Calu3 (cell line): ENCODE data around the gene RNF214. TPM values are rescaled to one million over a fixed set of nuclear protein-coding genes. Genes with fewer than 3 reads are reported as not detected.

ENCODE experiments used
- BruUV-seq: library from RNA; stranded (reverse); fragments of 400-500 nt; replicated peaks from 2 replicates; lab custom pipeline; 2021; lab: Mats Ljungman, UMichigan
- CTCF ChIA-PET: fragments of 300-600 bp; sonication (Branson Sonifier 250); formaldehyde crosslinking; loops from one replicate; lab custom pipeline; 2022; ENCODE audit warnings: antibody characterized with exemption; lab: Charles Lee
- DNase-seq: peaks from one replicate; pipeline ENCODE4 v3.0.0; 2022
- H3K27ac Mint-ChIP-seq: one replicate; pipeline ENCODE4 v1.8.0; 2022; ENCODE audit warnings: mixed read lengths; ENCODE audit not compliant: unreplicated experiment
- H3K27me3 Mint-ChIP-seq: one replicate; pipeline ENCODE4 v1.8.0; 2022; ENCODE audit warnings: mixed read lengths; ENCODE audit not compliant: unreplicated experiment
- H3K36me3 Mint-ChIP-seq: one replicate; pipeline ENCODE4 v1.8.0; 2022; ENCODE audit warnings: mild to moderate bottlenecking, moderate library complexity, mixed read lengths; ENCODE audit not compliant: insufficient read depth, unreplicated experiment
- H3K4me1 Mint-ChIP-seq: one replicate; pipeline ENCODE4 v1.8.0; 2022; ENCODE audit warnings: mild to moderate bottlenecking, low read depth, mixed read lengths; ENCODE audit not compliant: unreplicated experiment
- H3K4me3 Mint-ChIP-seq: one replicate; pipeline ENCODE4 v1.8.0; 2022; ENCODE audit warnings: mild to moderate bottlenecking, low read depth, moderate library complexity, mixed read lengths; ENCODE audit not compliant: unreplicated experiment
- H3K9me3 Mint-ChIP-seq: one replicate; pipeline ENCODE4 v1.8.0; 2022; ENCODE audit warnings: low read depth, mixed read lengths; ENCODE audit not compliant: unreplicated experiment
- CTCF ChIP-seq: fragments of 200-600 bp; IDR thresholded peaks from one replicate; pipeline ENCODE4 v1.8.0; 2022; ENCODE audit warnings: antibody characterized with exemption; ENCODE audit not compliant: unreplicated experiment
- intact Hi-C: fragments of 100-400 bp; cut with micrococcal nuclease; formaldehyde crosslinking; loops from one replicate; pipeline ENCODE4 v1.10.0; 2022; ENCODE audit not compliant: unreplicated experiment
- total RNA-seq: library from RNA; stranded (reverse); gene quantifications from 2 replicates; pipeline ENCODE4 v1.2.3, GENCODE V29; 2022

The RNF214 gene
- total RNA-seq, 1 experiment from 2014 or later, result 19.2 TPM

- H3K4me1 Mint-ChIP-seq, result no peaks in the 10 kb centered on the region
- no peak overlapping the region for H3K27ac Mint-ChIP-seq
- DNase-seq, result no peak
- intact Hi-C loops, result no loop called here
- no peaks in the 10 kb centered on the region for H3K9me3 Mint-ChIP-seq
- H3K27me3 Mint-ChIP-seq, result no peaks in the 10 kb centered on the region
- no TSS peak for BruUV-seq
- TF ChIP-seq CTCF, result no peak
- H3K4me3 Mint-ChIP-seq, result no peak overlapping the region
- CTCF ChIA-PET, result no interaction called here
- H3K36me3 Mint-ChIP-seq, result peaks cover 8% of the 10 kb centered on the region
Observed at GRCh38 chr11:117273550-117274289, 41.2 kb downstream of the RNF214 start.

- no peak overlapping the region for H3K27ac Mint-ChIP-seq
Observed at GRCh38 chr11:117278347-117278746, 45.9 kb downstream of the RNF214 start.

GRCh38 chr11:117279711-117280376 lies 47.4 kb downstream of the RNF214 start:
- H3K36me3 Mint-ChIP-seq, result no peaks in the 10 kb centered on the region
- H3K27ac Mint-ChIP-seq, result no peak overlapping the region
- H3K9me3 Mint-ChIP-seq, result no peaks in the 10 kb centered on the region
- no peak overlapping the region for H3K4me3 Mint-ChIP-seq
- no peak for DNase-seq
- no peak for TF ChIP-seq CTCF
- H3K27me3 Mint-ChIP-seq, result no peaks in the 10 kb centered on the region
- no TSS peak for BruUV-seq
- CTCF ChIA-PET, result no interaction called here
- intact Hi-C loops, result no loop called here
- no peaks in the 10 kb centered on the region for H3K4me1 Mint-ChIP-seq

More at GRCh38 chr11:117278347-117278746, 45.9 kb downstream of the RNF214 start:
- no peak overlapping the region for H3K4me3 Mint-ChIP-seq
- H3K36me3 Mint-ChIP-seq, result peaks cover 8% of the 10 kb centered on the region
- H3K9me3 Mint-ChIP-seq, result no peaks in the 10 kb centered on the region
- no peak for DNase-seq
- CTCF ChIA-PET, result no interaction called here
- no peak for TF ChIP-seq CTCF
- no TSS peak for BruUV-seq
- intact Hi-C loops, result no loop called here
- no peaks in the 10 kb centered on the region for H3K4me1 Mint-ChIP-seq
- H3K27me3 Mint-ChIP-seq, result no peaks in the 10 kb centered on the region

GRCh38 chr11:117281159-117281558 lies 48.7 kb downstream of the RNF214 start:
- Mint-ChIP-seq H3K36me3 (no peaks in the 10 kb centered on the region), H3K4me3 (no peak overlapping the region), H3K9me3 (no peaks in the 10 kb centered on the region), H3K27ac (no peak overlapping the region), H3K27me3 (no peaks in the 10 kb centered on the region), H3K4me1 (no peaks in the 10 kb centered on the region)
- intact Hi-C loops, result no loop called here
- CTCF ChIA-PET, result no interaction called here
- DNase-seq, result no peak
- TF ChIP-seq CTCF, result no peak
- BruUV-seq, result no TSS peak
